ENCODE measurements around the gene DEFB131A. TPM values are rescaled to one million over a fixed set of nuclear protein-coding genes. Genes with fewer than 3 reads are reported as not detected.
"Not testable (repeated sequence)": the region's sequence is repeated elsewhere in the genome, so short reads cannot be mapped to it uniquely, and the experiment has no call there.

The DEFB131A gene
- total RNA-seq, 2 donors from 2014 or later, result not detected

DNA sequence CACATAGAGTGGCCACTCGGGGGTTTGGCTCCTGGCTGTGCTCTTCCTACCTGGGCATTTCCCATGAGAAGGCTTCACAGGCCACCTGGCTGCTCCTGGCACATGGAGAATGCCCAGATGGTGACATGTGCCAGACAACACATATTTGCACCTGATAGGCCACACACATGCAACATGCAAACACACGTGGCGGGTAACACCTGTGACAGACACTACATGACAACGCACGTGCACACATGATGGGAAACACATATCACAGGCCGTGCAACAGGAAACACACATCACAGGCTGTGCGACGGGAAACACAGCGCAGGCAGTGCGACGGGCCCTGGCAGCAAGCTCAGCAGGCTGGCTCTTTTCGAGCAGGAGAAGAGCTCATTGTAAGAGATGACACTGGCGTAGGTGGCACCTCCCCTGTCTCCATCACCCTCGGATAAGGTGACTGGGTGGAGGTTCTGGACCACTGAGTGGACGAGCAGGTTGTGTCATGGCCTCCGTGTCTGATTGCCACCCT is 55.8 kb downstream of the DEFB131A start:
- not testable (repeated sequence) for H3K4me1 Mint-ChIP-seq (ENCODE audit: low read depth); H3K9me3 Mint-ChIP-seq; H3K27ac Mint-ChIP-seq; H3K36me3 Mint-ChIP-seq (ENCODE audit: insufficient read depth in 2 of 2); H3K27me3 Mint-ChIP-seq (ENCODE audit: low read depth); H3K4me3 Mint-ChIP-seq; ATAC-seq (replicated peaks in 1 of 2); DNase-seq

Other genes starting within 250 kb of the DEFB131A start
- gene USP17L10, start 233.8 kb upstream of the DEFB131A start, total RNA-seq, result not detected
- gene USP17L11, start 229.0 kb upstream of the DEFB131A start, total RNA-seq, result not detected
- gene USP17L12, start 224.3 kb upstream of the DEFB131A start, total RNA-seq, result not detected
- not detected for gene USP17L13, start 219.5 kb upstream of the DEFB131A start, total RNA-seq
- gene USP17L15, start 210.0 kb upstream of the DEFB131A start, total RNA-seq, result not detected
- not detected for gene USP17L17, start 200.5 kb upstream of the DEFB131A start, total RNA-seq
- not detected for gene USP17L18, start 195.8 kb upstream of the DEFB131A start, total RNA-seq
- not detected for gene USP17L19, start 191.0 kb upstream of the DEFB131A start, total RNA-seq
- not detected for gene USP17L20, start 186.3 kb upstream of the DEFB131A start, total RNA-seq
- not detected for gene USP17L21, start 181.5 kb upstream of the DEFB131A start, total RNA-seq
- gene USP17L22, start 176.8 kb upstream of the DEFB131A start, total RNA-seq, result not detected
- not detected for gene USP17L24, start 119.2 kb upstream of the DEFB131A start, total RNA-seq
- not detected for gene USP17L25, start 114.5 kb upstream of the DEFB131A start, total RNA-seq
- not detected for gene USP17L26, start 109.8 kb upstream of the DEFB131A start, total RNA-seq
- not detected for gene USP17L5, start 105.0 kb upstream of the DEFB131A start, total RNA-seq
- not detected for gene USP17L27, start 100.3 kb upstream of the DEFB131A start, total RNA-seq
- not detected for gene USP17L28, start 95.5 kb upstream of the DEFB131A start, total RNA-seq
- not detected for gene USP17L29, start 90.8 kb upstream of the DEFB131A start, total RNA-seq
- not detected for gene USP17L30, start 81.3 kb upstream of the DEFB131A start, total RNA-seq

Measured in activated T-cell treated with anti-CD3 and anti-CD28 coated beads, Interleukin-2, amount 50 U/mL, for 72 hours (primary cell).